ENCODE data around the gene NAA30.

The NAA30 gene

GRCh38 chr14:57420986-57421385 lies 30.6 kb downstream of the NAA30 start:
- H3K9ac ChIP-seq (ENCODE audit: low read length) = no peak overlapping the region
- H3K4me2 ChIP-seq (ENCODE audit: low read depth, low read length) = no peak overlapping the region
- H3K9me2 ChIP-seq (replicated peaks; ENCODE audit: insufficient read depth, low read length) = no peaks in the 10 kb centered on the region
- no peaks in the 10 kb centered on the region for H3K79me2 ChIP-seq (ENCODE audit: low read length)
- no peak overlapping the region for H2AFZ ChIP-seq (ENCODE audit: low read length)
- no peaks in the 10 kb centered on the region for H3K9me3 ChIP-seq (replicated peaks; ENCODE audit: insufficient read depth, low read length)
- no peaks in the 10 kb centered on the region for H3K27me3 ChIP-seq (replicated peaks; ENCODE audit: insufficient read depth, low read length)
- no peaks in the 10 kb centered on the region for H4K20me1 ChIP-seq (ENCODE audit: insufficient read depth, low read length)
- H3K27ac ChIP-seq (ENCODE audit: low read length) = no peak overlapping the region
- H3K4me3 ChIP-seq (ENCODE audit: low read length) = no peak overlapping the region
- TF ChIP-seq EZH2phosphoT487 (IDR thresholded peaks at IDR 0.05; ENCODE audit: low read length) = no peak
- TF ChIP-seq EZH2 (optimal IDR thresholded peaks at IDR 0.05; ENCODE audit: low read depth, low read length) = no peak
- TF ChIP-seq CTCF (IDR thresholded peaks at IDR 0.05; ENCODE audit: low read length) = no peak
- no peaks in the 10 kb centered on the region for H3K4me1 ChIP-seq (ENCODE audit: low read length)
- no peaks in the 10 kb centered on the region for H3K36me3 ChIP-seq (replicated peaks; ENCODE audit: insufficient read depth, low read length)
- no peaks in the 10 kb centered on the region for H3F3A ChIP-seq (ENCODE audit: insufficient read depth, low read length)
- no peak for DNase-seq

GRCh38 chr14:57435923-57436322 lies 45.5 kb downstream of the NAA30 start:
- Histone ChIP-seq H3K27me3 (replicated peaks; ENCODE audit: insufficient read depth, low read length) (no peaks in the 10 kb centered on the region), H3K79me2 (ENCODE audit: low read length) (no peaks in the 10 kb centered on the region), H3K9me3 (replicated peaks; ENCODE audit: insufficient read depth, low read length) (no peaks in the 10 kb centered on the region), H3K27ac (ENCODE audit: low read length) (no peak overlapping the region), H3K9ac (ENCODE audit: low read length) (no peak overlapping the region), H3K36me3 (replicated peaks; ENCODE audit: insufficient read depth, low read length) (no peaks in the 10 kb centered on the region), H3F3A (ENCODE audit: insufficient read depth, low read length) (no peaks in the 10 kb centered on the region), H3K9me2 (replicated peaks; ENCODE audit: insufficient read depth, low read length) (no peaks in the 10 kb centered on the region), H3K4me3 (ENCODE audit: low read length) (no peak overlapping the region), H2AFZ (ENCODE audit: low read length) (no peak overlapping the region), H3K4me2 (ENCODE audit: low read depth, low read length) (no peak overlapping the region), H3K4me1 (ENCODE audit: low read length) (no peaks in the 10 kb centered on the region), H4K20me1 (ENCODE audit: insufficient read depth, low read length) (no peaks in the 10 kb centered on the region)
- DNase-seq = no peak
- TF ChIP-seq CTCF (IDR thresholded peaks at IDR 0.05; ENCODE audit: low read length) (no peak), EZH2phosphoT487 (IDR thresholded peaks at IDR 0.05; ENCODE audit: low read length) (no peak), EZH2 (optimal IDR thresholded peaks at IDR 0.05; ENCODE audit: low read depth, low read length) (no peak)

GRCh38 chr14:57461777-57462320 lies 71.5 kb downstream of the NAA30 start:
- H3K4me1 ChIP-seq (ENCODE audit: low read length) = no peaks in the 10 kb centered on the region
- DNase-seq = no peak
- no peaks in the 10 kb centered on the region for H3F3A ChIP-seq (ENCODE audit: insufficient read depth, low read length)
- no peak overlapping the region for H3K9ac ChIP-seq (ENCODE audit: low read length)
- no peak overlapping the region for H3K4me2 ChIP-seq (ENCODE audit: low read depth, low read length)
- H2AFZ ChIP-seq (ENCODE audit: low read length) = no peak overlapping the region
- no peaks in the 10 kb centered on the region for H3K9me2 ChIP-seq (replicated peaks; ENCODE audit: insufficient read depth, low read length)
- H4K20me1 ChIP-seq (ENCODE audit: insufficient read depth, low read length) = no peaks in the 10 kb centered on the region
- no peaks in the 10 kb centered on the region for H3K79me2 ChIP-seq (ENCODE audit: low read length)
- no peaks in the 10 kb centered on the region for H3K27me3 ChIP-seq (replicated peaks; ENCODE audit: insufficient read depth, low read length)
- no peak overlapping the region for H3K4me3 ChIP-seq (ENCODE audit: low read length)
- H3K9me3 ChIP-seq (replicated peaks; ENCODE audit: insufficient read depth, low read length) = no peaks in the 10 kb centered on the region
- H3K36me3 ChIP-seq (replicated peaks; ENCODE audit: insufficient read depth, low read length) = no peaks in the 10 kb centered on the region
- TF ChIP-seq CTCF (IDR thresholded peaks at IDR 0.05; ENCODE audit: low read length) (no peak), EZH2 (optimal IDR thresholded peaks at IDR 0.05; ENCODE audit: low read depth, low read length) (no peak), EZH2phosphoT487 (IDR thresholded peaks at IDR 0.05; ENCODE audit: low read length) (no peak)
- no peak overlapping the region for H3K27ac ChIP-seq (ENCODE audit: low read length)

Data from MM.1S (cell line).